AG04450 (cell line): ENCODE data around the gene RNF212. TPM values are rescaled to one million over a fixed set of nuclear protein-coding genes. Genes with fewer than 3 reads are reported as not detected.
"Not testable (repeated sequence)": the region's sequence is repeated elsewhere in the genome, so short reads cannot be mapped to it uniquely, and the experiment has no call there.

ENCODE experiments used
- CTCF ChIA-PET: fragments of 300-600, 350-600 bp; formaldehyde crosslinking; extraction: SDS; loops from one replicate; lab custom pipeline; 2022; ENCODE audit warnings: antibody characterized with exemption, inconsistent platforms; lab: Charles Lee
- POLR2A ChIA-PET: fragments of 350-600 bp; formaldehyde crosslinking; extraction: SDS; loops from one replicate; lab custom pipeline; 2021; ENCODE audit warnings: antibody characterized with exemption, inconsistent platforms; lab: Yijun Ruan, JAX
- DNase-seq: peaks from one replicate; pipeline ENCODE4 v3.0.0-alpha.2; 2011; ENCODE audit warnings: low read depth, low spot score
- H3K27ac ChIP-seq: one replicate; pipeline ENCODE4 v1.5.1; 2012; ENCODE audit warnings: low read depth, low read length, control low read depth
- H3K27me3 ChIP-seq: one replicate; pipeline ENCODE4 v1.6.0; 2012; ENCODE audit warnings: low read length; ENCODE audit not compliant: control insufficient read depth, insufficient read depth
- H3K4me3 ChIP-seq: 2 replicates; pipeline ENCODE4 v1.5.1; 2011; ENCODE audit warnings: mild to moderate bottlenecking, low read depth, low read length, control low read depth
- H3K9me3 ChIP-seq: 2 replicates; pipeline ENCODE4 v1.5.1; 2012; ENCODE audit warnings: low read length; ENCODE audit not compliant: control insufficient read depth, insufficient read depth
- polyA plus RNA-seq: library from polyadenylated mRNA; depleted of rRNA; stranded (reverse); fragments of >200 nt; gene quantifications from 2 replicates; pipeline ENCODE4 v1.2.3, GENCODE V29; 2011
- TF ChIP-seq, protein P1 (sequence below): IDR thresholded peaks from 2 replicates; pipeline ENCODE4 v1.5.1; 2011; ENCODE audit warnings: low read depth, low read length, control low read depth, inconsistent platforms

Gene RNF212
- polyA plus RNA-seq, 1 experiment, result 0.88 TPM

- DNase-seq, result no peak
- H3K27ac ChIP-seq, result no peak overlapping the region
- POLR2A ChIA-PET, result no interaction called here
- TF ChIP-seq, protein P1, sequence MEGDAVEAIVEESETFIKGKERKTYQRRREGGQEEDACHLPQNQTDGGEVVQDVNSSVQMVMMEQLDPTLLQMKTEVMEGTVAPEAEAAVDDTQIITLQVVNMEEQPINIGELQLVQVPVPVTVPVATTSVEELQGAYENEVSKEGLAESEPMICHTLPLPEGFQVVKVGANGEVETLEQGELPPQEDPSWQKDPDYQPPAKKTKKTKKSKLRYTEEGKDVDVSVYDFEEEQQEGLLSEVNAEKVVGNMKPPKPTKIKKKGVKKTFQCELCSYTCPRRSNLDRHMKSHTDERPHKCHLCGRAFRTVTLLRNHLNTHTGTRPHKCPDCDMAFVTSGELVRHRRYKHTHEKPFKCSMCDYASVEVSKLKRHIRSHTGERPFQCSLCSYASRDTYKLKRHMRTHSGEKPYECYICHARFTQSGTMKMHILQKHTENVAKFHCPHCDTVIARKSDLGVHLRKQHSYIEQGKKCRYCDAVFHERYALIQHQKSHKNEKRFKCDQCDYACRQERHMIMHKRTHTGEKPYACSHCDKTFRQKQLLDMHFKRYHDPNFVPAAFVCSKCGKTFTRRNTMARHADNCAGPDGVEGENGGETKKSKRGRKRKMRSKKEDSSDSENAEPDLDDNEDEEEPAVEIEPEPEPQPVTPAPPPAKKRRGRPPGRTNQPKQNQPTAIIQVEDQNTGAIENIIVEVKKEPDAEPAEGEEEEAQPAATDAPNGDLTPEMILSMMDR, result no peak
- no peak overlapping the region for H3K4me3 ChIP-seq
- H3K9me3 ChIP-seq, result peaks cover 14% of the 10 kb centered on the region
- CTCF ChIA-PET, result no interaction called here
- H3K27me3 ChIP-seq, result peaks cover 17% of the 10 kb centered on the region
These were observed 65.2 kb downstream of the RNF212 start for GRCh38 chr4:1047976-1048772.

DNA sequence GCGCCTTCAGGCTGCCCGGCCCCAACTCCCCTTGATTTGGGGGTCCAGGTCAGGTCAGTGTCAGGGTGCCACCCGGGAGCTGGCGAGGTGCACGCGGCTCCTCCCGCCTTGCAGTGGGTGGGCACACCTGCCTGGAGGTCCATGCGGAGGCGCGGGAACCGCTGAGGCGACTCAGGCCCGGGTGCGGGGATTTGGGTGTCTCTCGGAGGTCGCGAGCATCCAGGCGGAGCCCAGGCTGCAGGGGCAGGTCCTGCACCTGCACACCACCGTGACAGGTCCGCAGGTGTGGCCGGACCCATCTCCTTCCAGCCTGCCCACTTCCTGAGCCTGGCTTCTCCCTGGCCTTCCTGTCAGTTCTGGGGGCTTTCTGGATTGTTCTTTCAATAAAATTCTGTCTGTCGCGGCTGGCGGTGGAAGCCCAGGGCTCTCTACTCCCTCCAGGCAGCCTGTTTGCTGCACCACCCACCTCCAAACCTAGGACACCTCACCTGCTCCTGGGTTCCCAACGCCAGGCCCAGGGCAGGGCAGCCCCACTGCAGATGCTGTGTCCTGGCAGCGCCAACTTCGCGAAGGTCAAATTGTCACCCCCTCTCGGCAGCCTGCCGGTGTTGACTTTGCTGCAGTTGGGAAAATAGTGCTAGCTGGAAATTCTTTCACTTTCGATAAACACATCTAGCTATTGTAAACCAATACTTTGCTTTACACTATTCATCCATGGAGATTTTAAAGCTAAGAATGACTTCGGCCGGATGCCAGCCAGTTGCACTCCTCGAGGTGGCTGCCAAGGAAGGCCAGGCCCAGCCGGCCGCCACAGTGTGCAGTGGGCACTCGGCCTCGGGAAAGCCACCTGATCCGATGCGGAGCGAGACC is 66.0 kb downstream of the RNF212 start:
- DNase-seq, result no peak
- TF ChIP-seq, protein P1, result no peak
- Histone ChIP-seq H3K27me3 (peaks cover 10% of the 10 kb centered on the region), H3K27ac (peak overlapping the region; percentile 65), H3K4me3 (no peak overlapping the region; the same call in 1 of the 2 replicates), H3K9me3 (peaks cover 10% of the 10 kb centered on the region)
- ChIA-PET POLR2A (no interaction called here), CTCF (no interaction called here)

DNA sequence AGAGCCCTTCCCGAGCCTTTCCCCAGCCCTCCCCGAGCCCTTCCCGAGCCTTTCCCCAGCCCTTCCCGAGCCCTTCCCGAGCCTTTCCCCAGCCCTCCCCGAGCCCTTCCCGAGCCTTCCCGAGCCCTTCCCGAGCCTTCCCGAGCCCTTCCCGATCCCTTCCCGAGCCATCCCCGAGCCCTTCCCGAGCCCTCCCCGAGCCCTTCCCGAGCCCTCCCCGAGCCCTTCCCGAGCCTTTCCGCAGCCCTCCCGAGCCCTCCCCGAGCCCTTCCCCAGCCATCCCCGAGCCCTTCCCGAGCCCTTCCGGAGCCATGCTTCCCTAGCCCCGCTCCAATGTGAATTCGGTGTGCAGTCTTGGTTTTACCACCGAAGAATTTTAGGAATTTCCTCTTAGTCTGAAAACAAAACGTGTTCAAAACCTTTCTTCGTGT is 66.8 kb downstream of the RNF212 start:
- POLR2A ChIA-PET, CTCF ChIA-PET, H3K27me3 ChIP-seq, DNase-seq, H3K9me3 ChIP-seq: not testable (repeated sequence)
- peak overlapping the region; percentile 34 for H3K4me3 ChIP-seq
- peak overlapping the region; percentile 65 for H3K27ac ChIP-seq

GRCh38 chr4:1045595-1046201 is 67.7 kb downstream of the RNF212 start:
- H3K9me3 ChIP-seq, result peaks cover 2% of the 10 kb centered on the region; the same call in 1 of the 2 replicates
- POLR2A ChIA-PET, result no interaction called here
- H3K27me3 ChIP-seq, result no peaks in the 10 kb centered on the region
- no peak overlapping the region for H3K27ac ChIP-seq
- TF ChIP-seq, protein P1, result no peak
- CTCF ChIA-PET, result no interaction called here
- H3K4me3 ChIP-seq, result no peak overlapping the region
- no peak for DNase-seq

- Histone ChIP-seq H3K9me3 (no peaks in the 10 kb centered on the region; the same call in 1 of the 2 replicates), H3K27ac (no peak overlapping the region), H3K4me3 (no peak overlapping the region), H3K27me3 (no peaks in the 10 kb centered on the region)
- ChIA-PET POLR2A (no interaction called here), CTCF (no interaction called here)
- TF ChIP-seq, protein P1, result no peak
- DNase-seq, result no peak
These were observed 68.2 kb downstream of the RNF212 start for GRCh38 chr4:1045193-1045594.
